ENCODE measurements around the gene LRP5.
"Not testable (repeated sequence)": the region's sequence is repeated elsewhere in the genome, so short reads cannot be mapped to it uniquely, and the experiment has no call there.

LRP5 gene

GRCh38 chr11:68274306-68274705 is 38.1 kb upstream of the LRP5 start:
- no peak for TF ChIP-seq CTCF (conservative IDR thresholded peaks at IDR 0.05)
- H3K27ac ChIP-seq, result no peak overlapping the region

GRCh38 chr11:68275721-68276507 is 36.5 kb upstream of the LRP5 start:
- H3K27ac ChIP-seq, result no peak overlapping the region
- no peak for TF ChIP-seq CTCF (conservative IDR thresholded peaks at IDR 0.05)

- TF ChIP-seq CTCF (conservative IDR thresholded peaks at IDR 0.05), result no peak
- H3K27ac ChIP-seq, result no peak overlapping the region
Observed at GRCh38 chr11:68276861-68277260, 35.5 kb upstream of the LRP5 start.

- no peak for TF ChIP-seq CTCF (conservative IDR thresholded peaks at IDR 0.05)
Observed at GRCh38 chr11:68279676-68280075, 32.7 kb upstream of the LRP5 start.

GRCh38 chr11:68282141-68282860 is 30.1 kb upstream of the LRP5 start:
- no peak overlapping the region for H3K27ac ChIP-seq
- no peak for TF ChIP-seq CTCF (conservative IDR thresholded peaks at IDR 0.05)

More at GRCh38 chr11:68279676-68280075, 32.7 kb upstream of the LRP5 start:
- no peak overlapping the region for H3K27ac ChIP-seq

GRCh38 chr11:68282861-68283230 is 29.5 kb upstream of the LRP5 start:
- no peak overlapping the region for H3K27ac ChIP-seq
- TF ChIP-seq CTCF (conservative IDR thresholded peaks at IDR 0.05), result no peak

- not testable (repeated sequence) for H3K27ac ChIP-seq
Observed at GRCh38 chr11:68284588-68284987, 27.8 kb upstream of the LRP5 start.

- no peak for TF ChIP-seq CTCF (conservative IDR thresholded peaks at IDR 0.05)
- H3K27ac ChIP-seq, result no peak overlapping the region
Observed at GRCh38 chr11:68287419-68287818, 25.0 kb upstream of the LRP5 start.

Data from VCaP (cell line).